EL (cell line): ENCODE data around the gene DSCAML1.
"Not testable (repeated sequence)": the region's sequence is repeated elsewhere in the genome, so short reads cannot be mapped to it uniquely, and the experiment has no call there.

Source experiments
- DNase-seq: peaks from one replicate; pipeline ENCODE4 v3.0.0-alpha.2; 2016

Gene DSCAML1

GRCh38 chr11:117817368-117818040, 20.5 kb upstream of the DSCAML1 start:
- DNase-seq = peak; percentile 73

GRCh38 chr11:117816846-117817367, 19.9 kb upstream of the DSCAML1 start:
- DNase-seq = no peak

GRCh38 chr11:117816151-117816741, 19.2 kb upstream of the DSCAML1 start:
- peak; percentile 63 for DNase-seq

DNA sequence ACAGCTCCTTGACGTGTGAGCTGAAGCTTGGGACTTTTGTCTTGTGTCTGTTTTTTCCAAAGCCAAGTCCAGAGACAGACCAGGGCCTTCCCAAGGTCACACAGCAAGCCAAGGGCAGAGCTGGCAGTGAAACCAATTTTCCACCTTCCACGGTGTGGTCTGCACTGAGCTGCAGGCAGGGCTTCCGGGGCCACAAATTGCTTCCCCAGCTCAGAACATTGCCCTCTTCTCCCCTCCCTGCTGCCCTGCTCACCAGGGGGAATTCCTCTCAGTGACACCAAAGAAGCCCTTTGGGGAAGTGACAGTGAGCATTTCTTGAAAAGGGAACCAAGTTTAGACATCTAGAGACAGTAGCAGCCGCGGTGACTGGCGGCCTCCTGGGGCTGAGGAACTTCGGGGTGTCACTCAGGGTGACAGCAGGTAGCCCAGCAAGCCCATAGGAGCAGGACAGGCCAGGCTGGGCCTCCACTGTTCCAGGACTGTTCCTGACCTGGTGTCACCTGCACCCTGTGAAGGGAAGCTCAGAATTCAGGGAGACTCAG, 18.3 kb upstream of the DSCAML1 start:
- no peak for DNase-seq

GRCh38 chr11:117814766-117815261, 17.8 kb upstream of the DSCAML1 start:
- DNase-seq = no peak

- DNase-seq = no peak
These were observed 17.3 kb upstream of the DSCAML1 start for GRCh38 chr11:117814204-117814765.

GRCh38 chr11:117810056-117810451, 13.0 kb upstream of the DSCAML1 start:
- not testable (repeated sequence) for DNase-seq

- DNase-seq = peak; percentile 40
These were observed 12.4 kb upstream of the DSCAML1 start for GRCh38 chr11:117809236-117810055.

GRCh38 chr11:117808784-117809183, 11.8 kb upstream of the DSCAML1 start:
- DNase-seq = no peak

DNA sequence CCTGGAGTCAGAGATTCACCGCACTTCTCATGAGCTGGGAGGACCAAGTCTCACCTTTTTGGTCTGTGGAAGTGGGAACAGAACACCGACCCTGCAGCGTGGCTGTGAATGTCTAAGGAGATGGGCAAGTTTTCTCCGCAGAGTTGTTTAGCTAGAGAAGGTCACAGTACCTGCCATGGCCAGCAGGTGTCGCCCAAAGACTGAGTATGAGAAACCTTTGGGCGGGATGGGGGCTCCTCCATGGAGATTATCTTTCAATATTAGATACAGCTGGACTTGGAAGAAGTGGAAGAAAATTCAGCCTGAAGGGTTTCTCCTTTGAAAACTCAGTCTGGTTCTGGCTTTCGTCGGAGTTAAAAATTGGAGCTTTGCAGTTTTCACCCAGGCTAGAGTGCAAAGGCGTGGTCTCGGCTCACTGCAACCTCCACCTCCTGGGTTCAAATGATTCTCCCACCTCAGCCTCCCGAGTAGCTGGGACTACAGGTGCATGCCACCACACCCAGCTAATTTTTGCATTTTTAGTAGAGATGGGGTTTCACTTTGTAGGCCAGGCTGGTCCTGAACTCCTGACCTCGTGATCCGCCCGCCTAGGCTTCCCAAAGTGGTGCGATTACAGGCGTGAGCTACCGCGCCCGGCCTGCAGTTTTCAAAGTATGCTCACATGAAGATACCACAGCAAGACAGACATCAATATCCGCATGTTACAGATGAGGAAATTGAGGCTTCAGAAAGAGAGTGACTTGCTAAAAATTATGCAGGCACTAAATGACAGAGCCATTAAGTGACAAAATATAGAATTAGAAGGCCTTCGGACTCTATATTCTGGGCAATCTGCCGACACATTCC, 10.7 kb upstream of the DSCAML1 start:
- DNase-seq = peak; percentile 51

DNA sequence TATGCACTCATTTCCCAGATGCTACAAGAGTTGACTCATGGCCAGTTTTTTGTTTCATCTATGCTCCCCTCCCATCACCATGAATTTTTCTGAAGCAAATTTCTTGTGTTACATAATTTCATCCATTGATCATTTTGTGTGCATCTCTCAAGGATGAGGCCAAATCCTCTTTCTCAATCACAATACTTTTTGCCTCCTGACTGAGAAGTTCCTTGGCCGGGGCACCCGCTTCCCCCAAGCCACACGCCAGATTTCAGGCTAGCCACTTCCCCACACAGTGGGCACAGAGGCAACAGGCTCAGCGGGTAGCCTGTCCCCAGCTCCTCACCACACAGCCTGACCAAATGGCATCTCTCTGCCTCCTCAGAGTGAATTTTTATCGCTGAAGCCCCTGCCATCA, 9.8 kb upstream of the DSCAML1 start:
- no peak for DNase-seq

GRCh38 chr11:117805045-117805444, 8.0 kb upstream of the DSCAML1 start:
- no peak for DNase-seq

DNA sequence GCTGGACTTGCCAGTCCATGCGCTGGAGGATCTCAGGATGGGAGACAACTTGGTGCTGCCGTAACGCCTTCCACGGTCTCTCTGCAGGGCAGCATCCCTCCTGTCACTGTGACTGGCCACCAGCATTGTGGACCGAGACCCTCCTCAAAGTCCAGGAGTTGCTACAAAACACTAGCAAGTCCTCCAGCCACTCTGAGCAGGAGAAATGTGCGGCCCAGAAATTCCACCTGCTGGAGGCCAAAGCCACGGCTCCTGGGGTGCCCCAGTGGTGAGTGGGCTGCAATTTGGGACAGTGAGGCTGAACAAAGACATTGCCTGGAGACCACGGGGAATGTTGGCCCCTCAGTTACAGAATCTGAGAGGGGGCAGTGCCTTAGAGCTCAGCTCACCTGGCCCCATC, 6.9 kb upstream of the DSCAML1 start:
- no peak for DNase-seq

DNA sequence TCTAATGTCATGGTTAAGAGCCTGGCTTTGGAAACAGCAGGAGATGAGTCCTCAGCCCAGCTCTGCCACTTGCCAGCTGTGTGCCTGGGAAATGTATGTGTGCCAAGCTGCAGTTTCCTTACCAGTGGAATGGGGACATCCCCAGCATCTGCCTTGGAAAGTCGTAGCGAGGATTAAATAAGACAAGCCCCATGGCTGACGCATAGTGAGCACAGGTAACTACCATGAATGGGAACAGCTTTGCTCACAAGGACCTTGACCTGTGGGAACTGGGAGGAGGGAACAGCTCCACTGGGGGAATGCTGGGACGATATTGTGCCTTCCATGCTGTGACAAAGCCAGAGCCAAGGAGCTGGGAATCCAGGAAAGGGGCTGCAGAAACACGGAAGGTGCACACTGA, 2.6 kb upstream of the DSCAML1 start:
- no peak for DNase-seq

- DNase-seq = no peak
These were observed 552 bp downstream of the DSCAML1 start for GRCh38 chr11:117796456-117796871.

GRCh38 chr11:117795638-117796455, 1.2 kb downstream of the DSCAML1 start:
- DNase-seq = no peak

DNA sequence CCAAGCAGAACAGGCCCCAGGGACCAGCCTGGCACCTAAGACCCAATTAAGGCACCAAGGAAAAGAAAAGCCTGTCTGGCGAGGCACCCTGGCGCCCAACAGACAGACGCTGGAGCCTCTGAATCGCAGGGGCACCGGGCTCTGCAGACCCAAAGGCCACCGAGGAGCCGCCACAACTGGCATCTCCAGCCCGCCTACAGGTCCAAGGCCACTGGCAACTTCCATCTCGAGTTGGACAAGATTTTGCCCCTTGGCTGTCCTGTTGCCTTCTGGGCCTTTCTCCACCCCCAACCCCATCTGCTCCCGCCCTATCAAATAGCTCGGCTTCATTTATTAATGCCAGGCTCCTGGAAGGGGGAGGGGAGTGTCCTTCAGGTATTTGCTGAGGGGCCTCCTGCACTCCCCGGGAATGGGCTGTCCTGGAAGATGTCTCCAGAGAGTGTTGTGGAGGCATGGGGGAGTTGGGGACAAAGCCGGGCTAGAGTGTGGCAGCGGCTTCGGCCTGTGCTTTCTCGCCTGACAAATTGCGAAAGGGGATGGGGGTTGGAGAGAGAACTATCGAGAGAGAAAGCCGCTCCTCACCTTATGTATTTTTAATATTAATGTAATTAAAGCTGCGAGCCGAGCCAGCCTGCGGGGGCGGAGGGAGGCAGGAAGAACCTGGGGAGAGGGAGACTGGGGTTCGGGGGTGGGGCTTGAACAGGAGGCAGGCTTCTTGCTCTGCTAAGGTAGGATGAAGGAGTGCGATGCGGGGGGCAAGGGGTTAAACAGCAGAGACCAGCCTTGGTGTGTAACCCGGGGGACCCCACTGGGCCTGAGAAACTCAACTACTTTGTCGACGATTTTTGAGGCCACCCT, 2.0 kb downstream of the DSCAML1 start:
- no peak for DNase-seq

DNA sequence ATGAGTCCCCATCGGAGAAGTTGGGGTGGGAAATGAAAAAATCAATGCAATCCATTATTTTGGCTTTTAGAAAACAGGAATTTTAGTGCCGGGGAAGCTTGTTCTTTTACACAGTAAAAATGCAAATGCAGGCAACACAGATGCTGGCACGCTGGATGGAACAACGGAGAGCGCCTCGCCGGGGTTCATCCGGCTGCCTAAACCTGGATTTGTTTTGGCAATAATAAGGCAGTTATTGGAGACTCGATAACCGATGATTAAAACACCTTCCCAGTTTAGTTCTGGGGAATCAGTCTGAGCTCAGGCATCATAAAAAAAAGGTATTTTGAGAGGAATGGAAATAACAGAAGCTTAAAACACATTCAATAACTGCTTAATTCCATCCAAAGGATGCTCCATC, 2.9 kb downstream of the DSCAML1 start:
- DNase-seq = no peak

DNA sequence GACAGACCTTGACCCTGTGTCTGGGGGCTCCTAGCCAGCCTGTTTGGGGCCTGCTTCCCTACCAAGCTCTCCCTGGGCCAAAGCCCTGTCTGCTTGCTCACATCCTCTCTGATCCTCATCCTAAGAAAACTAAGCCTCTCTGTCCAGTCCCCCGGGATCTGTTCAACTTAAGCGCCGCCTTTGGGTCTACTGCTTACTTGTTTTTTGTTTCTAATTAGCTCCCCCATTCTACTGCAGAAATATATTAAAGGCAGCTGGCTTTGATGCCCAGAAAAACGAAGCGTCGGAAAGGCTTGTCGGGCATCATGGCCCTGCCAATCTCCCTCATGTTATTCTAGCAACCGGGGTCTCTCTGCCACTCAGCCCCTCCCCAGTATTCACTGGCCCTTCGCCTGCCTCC, 3.4 kb downstream of the DSCAML1 start:
- no peak for DNase-seq

DNA sequence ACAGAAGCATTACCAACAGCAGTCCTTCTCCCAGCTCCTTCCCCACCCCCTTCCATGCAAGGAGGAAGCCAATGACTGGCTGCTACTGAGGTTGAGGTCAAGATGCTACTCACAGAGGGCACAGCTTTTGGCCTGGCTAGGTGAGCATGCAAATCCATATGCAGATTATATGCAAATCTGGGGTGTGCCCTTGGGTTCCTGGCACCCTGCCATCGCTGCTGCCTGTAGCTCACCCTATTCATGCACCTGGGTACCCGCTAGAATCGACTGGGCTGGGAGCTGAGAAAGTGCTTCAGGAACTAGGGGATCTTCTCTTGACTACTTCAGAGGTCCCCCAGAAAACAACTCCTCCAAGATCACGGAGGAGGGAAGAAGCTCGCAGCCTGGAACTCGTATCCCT, 4.0 kb downstream of the DSCAML1 start:
- DNase-seq = no peak
